ENCODE data around the gene PPP1R1A. TPM values are rescaled to one million over a fixed set of nuclear protein-coding genes. Genes with fewer than 3 reads are reported as not detected.

PPP1R1A gene
- total RNA-seq, 1 experiment from 2014 or later, result 8.5 TPM

- H3K4me1 Mint-ChIP-seq, result no peaks in the 10 kb centered on the region
- Histone ChIP-seq H4K20me1 (ENCODE audit: control insufficient read depth, insufficient read depth, insufficient read length) (no peaks in the 10 kb centered on the region), H2BK20ac (ENCODE audit: low read depth, low read length, poor library complexity, severe bottlenecking) (no peak overlapping the region), H3K23me2 (ENCODE audit: insufficient read length, low read depth, low read length, poor library complexity, severe bottlenecking) (no peaks in the 10 kb centered on the region), H2AFZ (ENCODE audit: low read length) (no peak overlapping the region), H4K91ac (ENCODE audit: insufficient read length, low read depth, low read length) (no peak overlapping the region), H2BK120ac (ENCODE audit: low read depth, low read length, poor library complexity, severe bottlenecking) (no peak overlapping the region), H3K27ac (ENCODE audit: insufficient read length, low read depth, low read length) (no peak overlapping the region), H3K4me2 (ENCODE audit: insufficient read depth, insufficient read length, low read length) (no peak overlapping the region), H3K9me3 (ENCODE audit: control insufficient read depth, low read depth, low read length) (no peaks in the 10 kb centered on the region), H4K5ac (ENCODE audit: insufficient read length, low read depth, low read length) (no peak overlapping the region), H3T11ph (ENCODE audit: low read length) (no peak overlapping the region), H3K4ac (ENCODE audit: low read depth, low read length) (no peak overlapping the region), H3K79me2 (ENCODE audit: insufficient read depth, low read length) (no peaks in the 10 kb centered on the region), H4K8ac (replicated peaks; ENCODE audit: insufficient read length, low read depth, low read length) (no peak overlapping the region), H3K79me1 (ENCODE audit: insufficient read depth, low read depth, low read length, poor library complexity, severe bottlenecking) (no peaks in the 10 kb centered on the region), H3K9ac (ENCODE audit: extremely low read depth, insufficient read length, low read length) (no peak overlapping the region), H3K27me3 (ENCODE audit: insufficient read depth, low read length) (peaks cover 21% of the 10 kb centered on the region; the same call in 1 of the 2 replicates), H2BK5ac (ENCODE audit: insufficient read length, low read length) (no peak overlapping the region), H3K4me1 (ENCODE audit: insufficient read depth, low read length) (no peaks in the 10 kb centered on the region), H2BK15ac (ENCODE audit: low read depth, low read length) (no peak overlapping the region), H2BK12ac (ENCODE audit: insufficient read length, low read depth, low read length) (no peak overlapping the region), H3K23ac (ENCODE audit: insufficient read length, low read depth, low read length) (no peak overlapping the region), H3K56ac (ENCODE audit: insufficient read length, low read depth, low read length) (no peak overlapping the region), H3K18ac (ENCODE audit: insufficient read length, low read depth, low read length) (no peak overlapping the region), H3K14ac (ENCODE audit: insufficient read depth, low read length) (no peak overlapping the region), H2AK5ac (ENCODE audit: insufficient read length, low read length) (no peak overlapping the region)
- H3K9me3 Mint-ChIP-seq, result no peaks in the 10 kb centered on the region; a peak in 1 of 5 replicates
- WGBS (ENCODE audit: extremely low coverage, insufficient read length, low lambda C conversion rate), result no CpG with 5 or more reads among the region's 2 CpGs
- peak; percentile 19 for DNase-seq
- TF ChIP-seq, protein P1, sequence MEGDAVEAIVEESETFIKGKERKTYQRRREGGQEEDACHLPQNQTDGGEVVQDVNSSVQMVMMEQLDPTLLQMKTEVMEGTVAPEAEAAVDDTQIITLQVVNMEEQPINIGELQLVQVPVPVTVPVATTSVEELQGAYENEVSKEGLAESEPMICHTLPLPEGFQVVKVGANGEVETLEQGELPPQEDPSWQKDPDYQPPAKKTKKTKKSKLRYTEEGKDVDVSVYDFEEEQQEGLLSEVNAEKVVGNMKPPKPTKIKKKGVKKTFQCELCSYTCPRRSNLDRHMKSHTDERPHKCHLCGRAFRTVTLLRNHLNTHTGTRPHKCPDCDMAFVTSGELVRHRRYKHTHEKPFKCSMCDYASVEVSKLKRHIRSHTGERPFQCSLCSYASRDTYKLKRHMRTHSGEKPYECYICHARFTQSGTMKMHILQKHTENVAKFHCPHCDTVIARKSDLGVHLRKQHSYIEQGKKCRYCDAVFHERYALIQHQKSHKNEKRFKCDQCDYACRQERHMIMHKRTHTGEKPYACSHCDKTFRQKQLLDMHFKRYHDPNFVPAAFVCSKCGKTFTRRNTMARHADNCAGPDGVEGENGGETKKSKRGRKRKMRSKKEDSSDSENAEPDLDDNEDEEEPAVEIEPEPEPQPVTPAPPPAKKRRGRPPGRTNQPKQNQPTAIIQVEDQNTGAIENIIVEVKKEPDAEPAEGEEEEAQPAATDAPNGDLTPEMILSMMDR (conservative IDR thresholded peaks at IDR 0.05), result no peak
- H3K27me3 Mint-ChIP-seq (ENCODE audit: low read depth), result peaks cover 83% of the 10 kb centered on the region
- H3K36me3 Mint-ChIP-seq (ENCODE audit: insufficient read depth in 1 of 3, low read depth in 3 of 3), result no peaks in the 10 kb centered on the region; a peak in 1 of 7 replicates
- H3K4me3 Mint-ChIP-seq, result no peak overlapping the region
- no peak overlapping the region for H3K27ac Mint-ChIP-seq
Measured at GRCh38 chr12:54608769-54609168, 20.3 kb upstream of the PPP1R1A start.
